ENCODE results near the gene CLN6. TPM values are rescaled to one million over a fixed set of nuclear protein-coding genes. Genes with fewer than 3 reads are reported as not detected.
A peak's percentile ranks its signal among the peaks of the same experiment; 100 is the strongest.

CLN6 gene
- total RNA-seq, 4 donors from 2014 or later, result 13.2 to 30.8 (median 24.4) TPM

DNA sequence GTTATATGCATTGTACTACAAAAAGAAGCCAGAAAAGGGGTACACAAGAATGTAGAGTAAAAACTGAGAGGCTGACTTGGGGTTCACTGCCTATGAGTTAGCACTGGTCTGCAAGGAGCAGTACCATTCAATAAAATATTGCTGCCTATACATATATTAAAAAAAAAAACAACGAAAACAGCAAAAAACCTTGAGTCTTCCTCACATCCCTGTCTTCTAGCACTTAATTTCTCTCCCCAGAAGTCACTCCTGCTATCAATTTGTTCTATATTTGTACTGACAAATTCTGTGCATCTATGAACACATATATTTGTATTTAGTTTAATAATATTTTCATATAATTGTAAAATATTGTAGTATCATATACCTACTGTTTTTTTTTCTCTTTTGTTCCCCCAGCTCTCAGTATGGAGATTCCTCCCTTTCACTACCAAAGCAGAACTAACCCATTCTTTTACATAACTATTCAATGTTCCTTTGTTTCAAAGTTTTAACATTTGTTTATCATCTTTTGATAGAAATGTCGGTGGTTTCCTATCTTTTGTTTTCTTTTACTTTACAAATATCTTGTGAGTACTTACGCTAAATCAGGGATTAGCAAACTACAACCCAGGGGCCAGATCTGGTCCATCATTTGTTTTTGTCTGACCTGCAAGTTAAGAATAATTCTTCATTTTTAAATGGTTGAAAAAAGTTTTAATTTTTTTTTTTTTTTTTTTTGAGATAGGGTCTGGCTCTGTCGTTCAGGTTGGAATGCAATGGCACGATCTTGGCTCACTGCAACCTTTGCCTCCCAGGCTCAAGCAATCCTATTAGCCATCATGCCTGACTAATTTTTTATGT is 33.2 kb upstream of the CLN6 start:
- Histone ChIP-seq H3K4me1 (peaks cover 6 to 49% (median 7%) of the 10 kb centered on the region in 3 donors), H3K36me3 (no peaks in the 10 kb centered on the region), H3K27me3 (no peaks in the 10 kb centered on the region), H3K4me3 (no peak overlapping the region), H3K9me3 (no peaks in the 10 kb centered on the region), H3K27ac (no peak overlapping the region)
- 61 to 69% methylated on average over 5 of the region's 5 CpGs for WGBS, 2 donors
- DNase-seq, result no peak
- TF ChIP-seq, protein P1, sequence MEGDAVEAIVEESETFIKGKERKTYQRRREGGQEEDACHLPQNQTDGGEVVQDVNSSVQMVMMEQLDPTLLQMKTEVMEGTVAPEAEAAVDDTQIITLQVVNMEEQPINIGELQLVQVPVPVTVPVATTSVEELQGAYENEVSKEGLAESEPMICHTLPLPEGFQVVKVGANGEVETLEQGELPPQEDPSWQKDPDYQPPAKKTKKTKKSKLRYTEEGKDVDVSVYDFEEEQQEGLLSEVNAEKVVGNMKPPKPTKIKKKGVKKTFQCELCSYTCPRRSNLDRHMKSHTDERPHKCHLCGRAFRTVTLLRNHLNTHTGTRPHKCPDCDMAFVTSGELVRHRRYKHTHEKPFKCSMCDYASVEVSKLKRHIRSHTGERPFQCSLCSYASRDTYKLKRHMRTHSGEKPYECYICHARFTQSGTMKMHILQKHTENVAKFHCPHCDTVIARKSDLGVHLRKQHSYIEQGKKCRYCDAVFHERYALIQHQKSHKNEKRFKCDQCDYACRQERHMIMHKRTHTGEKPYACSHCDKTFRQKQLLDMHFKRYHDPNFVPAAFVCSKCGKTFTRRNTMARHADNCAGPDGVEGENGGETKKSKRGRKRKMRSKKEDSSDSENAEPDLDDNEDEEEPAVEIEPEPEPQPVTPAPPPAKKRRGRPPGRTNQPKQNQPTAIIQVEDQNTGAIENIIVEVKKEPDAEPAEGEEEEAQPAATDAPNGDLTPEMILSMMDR (IDR thresholded peaks at IDR 0.05), result no peak
- no peak for TF ChIP-seq POLR2A (IDR thresholded peaks at IDR 0.05)
- intact Hi-C loops (cut with DNase I), result no loop called here

DNA sequence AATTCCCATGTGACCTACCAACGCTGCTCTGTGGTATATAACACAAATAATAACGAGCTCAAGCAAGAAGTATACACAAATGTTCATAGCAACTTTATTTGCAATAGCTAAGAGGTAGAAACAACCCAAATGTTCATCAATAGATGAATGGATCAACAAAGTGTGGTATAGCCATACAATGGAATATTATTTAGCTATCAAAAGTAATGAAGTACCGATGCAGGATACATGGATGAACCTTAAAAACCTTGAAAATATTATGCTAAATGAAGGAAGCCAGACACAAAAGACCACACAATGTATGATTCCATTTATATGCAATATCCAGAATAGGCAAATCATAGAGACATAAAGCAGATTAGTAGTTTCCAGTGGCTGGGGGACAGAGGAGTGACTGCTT is 32.5 kb upstream of the CLN6 start:
- no peak overlapping the region for H3K27ac ChIP-seq

DNA sequence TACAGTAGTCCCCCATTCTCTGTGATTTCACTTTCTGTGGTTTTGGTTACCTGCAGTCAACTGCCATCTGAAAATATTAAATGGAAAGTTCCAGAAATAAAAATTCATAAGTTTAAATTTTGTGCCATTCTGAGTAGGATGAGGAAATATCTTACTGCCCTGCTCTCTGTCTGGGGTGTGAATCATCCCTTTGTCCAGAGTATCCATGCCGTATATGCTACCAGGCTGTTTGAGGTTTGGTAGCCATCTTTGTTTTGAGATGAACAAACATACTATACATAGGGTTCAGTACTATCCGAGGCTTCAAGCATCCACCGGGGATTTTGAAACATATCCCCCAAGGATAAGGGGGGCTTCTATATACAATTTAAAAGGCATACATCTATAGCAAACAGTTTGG is 31.7 kb upstream of the CLN6 start:
- H3K4me3 ChIP-seq, result no peak overlapping the region
- WGBS, 2 donors, result 81 to 90% methylated on average over 3 of the region's 3 CpGs
- no peaks in the 10 kb centered on the region for H3K27me3 ChIP-seq
- DNase-seq, result no peak
- H3K9me3 ChIP-seq, result no peaks in the 10 kb centered on the region
- H3K4me1 ChIP-seq, result peaks cover 3 to 48% (median 10%) of the 10 kb centered on the region in 3 donors
- intact Hi-C loops (cut with DNase I), result no loop called here
- no peak overlapping the region for H3K27ac ChIP-seq
- TF ChIP-seq, protein P1 (IDR thresholded peaks at IDR 0.05), result no peak
- no peak for TF ChIP-seq POLR2A (IDR thresholded peaks at IDR 0.05)
- no peaks in the 10 kb centered on the region for H3K36me3 ChIP-seq

More for the DNA sequence above, 32.5 kb upstream of the CLN6 start:
- H3K4me3 ChIP-seq, result no peak overlapping the region
- H3K36me3 ChIP-seq, result no peaks in the 10 kb centered on the region
- H3K9me3 ChIP-seq, result no peaks in the 10 kb centered on the region
- intact Hi-C loops (cut with DNase I), result no loop called here
- no peaks in the 10 kb centered on the region for H3K27me3 ChIP-seq
- 91 to 93% methylated on average over 3 of the region's 3 CpGs for WGBS, 2 donors
- H3K4me1 ChIP-seq, result peaks cover 3 to 48% (median 7%) of the 10 kb centered on the region in 3 donors
- TF ChIP-seq, protein P1 (IDR thresholded peaks at IDR 0.05), result no peak
- TF ChIP-seq POLR2A (IDR thresholded peaks at IDR 0.05), result no peak
- DNase-seq, result no peak

DNA sequence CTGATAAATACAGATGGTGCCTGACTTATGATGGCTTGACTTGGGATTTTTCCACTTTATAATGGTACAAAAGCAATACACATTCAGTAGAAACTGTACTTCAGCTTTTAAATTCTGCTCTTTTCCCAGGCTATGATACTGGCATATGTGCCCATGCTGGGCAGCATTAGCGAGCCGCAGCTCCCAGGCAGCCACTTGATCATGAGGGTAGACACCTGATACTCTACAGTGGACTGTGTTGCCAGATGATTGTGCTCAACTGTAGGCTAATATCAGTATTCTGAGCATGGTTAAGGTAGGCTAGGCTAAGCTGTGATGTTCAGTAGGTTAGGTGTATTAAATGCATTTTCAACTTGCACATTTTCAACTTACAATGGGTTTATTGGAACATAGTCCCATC is 30.4 kb upstream of the CLN6 start:
- H3K27ac ChIP-seq, result peak overlapping the region in 2 of 4 donors; percentile 42 to 58
- WGBS, 2 donors, result 77% methylated on average over 2 of the region's 2 CpGs; no CpG with 5 or more reads in 1 of the 2 donors

More for the DNA sequence above, 30.4 kb upstream of the CLN6 start:
- no peak for TF ChIP-seq POLR2A (IDR thresholded peaks at IDR 0.05)
- TF ChIP-seq, protein P1 (IDR thresholded peaks at IDR 0.05), result no peak
- intact Hi-C loops (cut with DNase I), result loop anchor here (10.0 kb wide), 1 partner anchor 125 kb away; no protein-coding TSS in a partner anchor
- Histone ChIP-seq H3K27me3 (no peaks in the 10 kb centered on the region), H3K36me3 (no peaks in the 10 kb centered on the region), H3K4me3 (no peak overlapping the region), H3K9me3 (no peaks in the 10 kb centered on the region), H3K4me1 (peaks cover 3 to 43% (median 15%) of the 10 kb centered on the region in 3 donors)
- no peak for DNase-seq

Data from esophagus squamous epithelium (tissue), 5 donors.